NCI-H69 (cell line): ENCODE data around the gene LACTBL1.

Experiments used
- DNase-seq: peaks from one replicate; lab custom pipeline; 2025; lab: John Stamatoyannopoulos, UW

The LACTBL1 gene

GRCh38 chr1:22944346-22945055, 28.2 kb downstream of the LACTBL1 start:
- peak; percentile 4 for DNase-seq

- DNase-seq, result no peak
Measured at GRCh38 chr1:22941257-22941656, 31.4 kb downstream of the LACTBL1 start.

GRCh38 chr1:22936681-22937080, 36.0 kb downstream of the LACTBL1 start:
- DNase-seq, result no peak

DNA sequence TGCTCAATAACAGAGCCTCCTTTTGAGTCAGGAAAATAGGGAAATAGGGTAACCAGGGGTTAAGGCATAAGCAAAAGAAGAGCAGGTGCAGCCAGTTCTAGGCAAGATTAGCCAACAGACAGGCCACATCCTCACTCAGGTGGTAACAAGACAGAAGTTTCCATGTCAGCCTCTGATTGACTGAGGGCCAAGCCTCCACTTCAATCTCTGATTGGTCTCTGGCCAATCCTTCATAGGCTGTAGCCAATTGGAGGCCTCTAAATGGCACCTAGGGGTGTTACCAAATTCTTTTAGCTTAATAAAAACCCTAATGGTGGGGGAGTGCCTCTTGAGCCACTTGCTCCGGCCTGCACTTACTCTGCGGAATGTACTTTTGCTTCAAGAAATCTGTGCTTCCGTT, 37.2 kb downstream of the LACTBL1 start:
- DNase-seq, result no peak

- no peak for DNase-seq
Measured at GRCh38 chr1:22932803-22933470, 39.7 kb downstream of the LACTBL1 start.

GRCh38 chr1:22930240-22930912, 42.3 kb downstream of the LACTBL1 start:
- peak; percentile 57 for DNase-seq

- no peak for DNase-seq
Measured at GRCh38 chr1:22925111-22925510, 47.6 kb downstream of the LACTBL1 start.

DNA sequence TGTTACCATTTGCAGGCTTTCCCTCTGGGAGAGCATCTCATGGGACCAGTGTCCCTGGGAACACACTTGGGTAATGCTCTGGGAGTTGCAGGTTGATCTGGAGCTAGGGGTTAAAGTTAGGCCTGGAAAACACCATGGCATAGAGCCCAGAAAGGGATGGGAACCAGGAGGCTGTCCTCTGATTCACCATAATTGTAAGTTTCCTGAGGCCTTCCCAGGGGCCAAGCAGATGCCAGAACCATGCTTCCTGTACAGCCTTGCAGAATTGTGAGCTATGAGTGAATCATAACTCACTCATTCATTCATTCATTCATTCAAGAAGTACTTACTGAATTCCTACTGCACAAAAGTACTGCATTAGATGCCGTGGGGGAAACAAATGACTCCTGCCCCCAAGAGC, 50.0 kb downstream of the LACTBL1 start:
- DNase-seq, result no peak

GRCh38 chr1:22921452-22922126, 51.1 kb downstream of the LACTBL1 start:
- DNase-seq, result no peak

DNA sequence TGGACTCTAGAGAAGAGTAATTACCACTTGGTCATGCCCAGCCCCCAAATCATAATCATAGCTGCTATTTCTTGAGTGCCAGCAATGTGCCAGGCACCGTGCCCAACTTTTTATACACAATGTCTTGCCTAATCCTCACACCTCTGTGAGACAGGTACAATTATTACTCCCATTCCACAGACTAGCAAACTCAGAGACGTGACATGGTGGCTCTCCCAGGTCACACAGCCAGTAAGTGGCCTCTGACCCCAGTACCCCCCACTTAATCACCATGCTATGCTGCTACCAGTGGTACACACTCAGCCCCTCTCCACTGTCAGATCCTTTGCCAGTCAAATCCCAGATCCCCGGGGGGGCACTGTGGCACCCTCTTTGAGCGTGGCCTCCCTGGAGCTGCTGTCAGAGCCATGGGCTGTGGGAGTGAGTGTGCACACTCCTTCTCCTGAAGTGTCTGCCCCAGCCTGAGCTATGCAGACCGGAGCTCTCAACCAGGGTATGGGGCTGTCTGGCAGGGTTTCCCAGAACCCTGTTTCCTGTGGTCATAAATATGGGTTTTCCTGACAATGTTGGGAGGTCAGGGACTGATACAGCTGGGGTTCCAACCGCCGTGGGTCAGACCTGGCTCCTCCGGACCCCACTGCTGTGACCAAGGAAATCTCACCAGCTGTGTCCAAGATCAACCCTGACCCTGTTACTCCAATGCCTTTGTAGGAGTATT, 51.8 kb downstream of the LACTBL1 start:
- DNase-seq, result no peak

- DNase-seq, result no peak
Measured at GRCh38 chr1:22920026-22920733, 52.5 kb downstream of the LACTBL1 start.

- no peak for DNase-seq
Measured at GRCh38 chr1:22919341-22920025, 53.2 kb downstream of the LACTBL1 start.

GRCh38 chr1:22918644-22919043, 54.0 kb downstream of the LACTBL1 start:
- DNase-seq, result peak; percentile 23

- DNase-seq, result no peak
Measured at GRCh38 chr1:22917989-22918388, 54.7 kb downstream of the LACTBL1 start.

DNA sequence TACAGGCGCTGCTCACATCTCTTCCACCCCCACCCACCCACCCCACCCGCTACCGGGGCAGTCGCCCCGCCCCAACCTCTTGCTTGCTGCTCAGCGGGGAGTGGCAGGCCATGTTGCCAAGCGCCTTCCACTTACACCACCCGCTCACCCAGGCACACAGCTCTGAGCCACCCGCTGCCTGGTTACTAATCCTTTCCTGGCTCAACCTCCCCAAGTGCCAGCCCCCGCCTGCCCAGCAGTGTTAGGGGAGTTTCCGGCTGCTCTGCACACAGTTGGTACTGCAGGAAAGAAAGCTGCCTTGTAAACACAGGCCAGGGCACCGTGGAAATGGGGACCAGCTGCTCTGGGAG, 56.2 kb downstream of the LACTBL1 start:
- peak; percentile 79 for DNase-seq

DNA sequence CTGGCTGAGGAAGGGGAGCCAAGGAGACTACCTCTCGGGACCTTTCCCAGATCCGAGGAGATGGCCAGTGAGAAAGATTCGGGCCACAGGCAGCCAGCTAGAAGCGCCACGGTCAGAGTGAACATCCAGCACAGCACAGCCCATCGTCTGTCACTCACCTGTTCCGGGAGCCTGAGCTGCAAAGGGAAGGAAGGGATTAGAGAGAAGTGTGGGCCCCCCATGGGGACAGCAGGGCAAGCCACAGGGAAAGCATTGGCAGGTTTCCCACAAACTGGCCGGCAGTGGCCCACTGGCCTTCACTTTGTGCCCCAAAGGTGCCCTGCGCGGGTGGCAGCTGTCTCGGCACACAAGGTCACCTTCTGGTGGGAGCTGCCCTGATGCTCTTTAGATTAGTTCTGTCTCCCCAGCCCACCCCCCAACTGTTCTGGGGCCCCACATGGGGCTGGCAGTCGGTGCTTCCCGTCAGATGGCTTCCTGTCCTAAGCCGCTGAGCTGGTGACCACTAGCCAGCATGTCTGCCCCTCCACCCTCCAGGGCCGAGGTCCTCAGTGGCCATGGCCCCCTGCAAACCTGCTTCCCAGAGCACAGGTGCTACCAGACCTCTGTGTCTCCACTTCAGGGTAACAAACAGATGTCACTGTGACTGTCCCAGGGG, 56.7 kb downstream of the LACTBL1 start:
- DNase-seq, result peak; percentile 47

DNA sequence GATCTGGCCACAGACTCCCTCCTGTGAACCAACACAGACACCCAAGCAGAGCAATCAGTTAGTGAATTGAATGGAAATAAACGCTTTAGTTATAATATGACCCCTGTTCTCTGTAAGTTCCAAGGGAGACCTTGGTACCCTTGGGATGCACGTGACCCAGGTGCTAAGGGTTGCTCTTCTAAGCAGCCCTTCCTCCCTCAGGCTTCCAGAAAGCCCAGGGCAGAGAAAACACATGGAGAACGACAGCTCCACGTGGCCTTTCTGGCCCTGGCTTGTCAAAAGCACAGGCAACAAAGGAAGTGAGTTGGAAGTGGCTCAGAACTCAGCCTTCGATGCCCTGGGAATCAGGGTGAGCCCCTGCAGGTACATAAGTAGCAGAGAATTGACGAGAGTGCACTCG, 57.4 kb downstream of the LACTBL1 start:
- DNase-seq, result no peak

- DNase-seq, result no peak
Measured at GRCh38 chr1:22914633-22915217, 57.9 kb downstream of the LACTBL1 start.

DNA sequence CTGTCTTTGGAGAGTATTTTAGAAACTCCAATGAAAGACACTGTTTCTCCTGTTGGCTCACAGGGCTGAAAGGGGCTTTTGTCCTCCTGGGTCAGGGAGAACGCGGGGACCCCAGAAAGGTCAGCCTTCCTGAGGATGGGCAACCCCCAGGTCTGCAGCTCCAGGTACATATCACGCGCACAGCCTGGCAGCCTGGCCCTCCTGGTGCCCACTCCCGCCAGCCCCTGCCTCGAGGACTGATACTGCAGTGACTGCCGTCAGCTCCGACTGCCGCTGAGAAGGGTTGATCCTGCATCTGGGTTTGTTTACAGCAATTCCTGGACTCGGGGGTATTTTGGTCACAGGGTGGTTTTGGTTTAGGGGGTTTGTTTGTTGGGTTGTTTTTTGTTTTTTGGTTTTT, 58.5 kb downstream of the LACTBL1 start:
- DNase-seq, result no peak
